Hypothalamus (tissue), 51 donors: ENCODE data around the gene GIPC3.
"Not testable (repeated sequence)": the region's sequence is repeated elsewhere in the genome, so short reads cannot be mapped to it uniquely, and the experiment has no call there.

ENCODE experiments used
- DNase-seq, 51 donors: peaks; one replicate each; lab custom pipeline; 2025; lab: John Stamatoyannopoulos, UW

Gene GIPC3

DNA sequence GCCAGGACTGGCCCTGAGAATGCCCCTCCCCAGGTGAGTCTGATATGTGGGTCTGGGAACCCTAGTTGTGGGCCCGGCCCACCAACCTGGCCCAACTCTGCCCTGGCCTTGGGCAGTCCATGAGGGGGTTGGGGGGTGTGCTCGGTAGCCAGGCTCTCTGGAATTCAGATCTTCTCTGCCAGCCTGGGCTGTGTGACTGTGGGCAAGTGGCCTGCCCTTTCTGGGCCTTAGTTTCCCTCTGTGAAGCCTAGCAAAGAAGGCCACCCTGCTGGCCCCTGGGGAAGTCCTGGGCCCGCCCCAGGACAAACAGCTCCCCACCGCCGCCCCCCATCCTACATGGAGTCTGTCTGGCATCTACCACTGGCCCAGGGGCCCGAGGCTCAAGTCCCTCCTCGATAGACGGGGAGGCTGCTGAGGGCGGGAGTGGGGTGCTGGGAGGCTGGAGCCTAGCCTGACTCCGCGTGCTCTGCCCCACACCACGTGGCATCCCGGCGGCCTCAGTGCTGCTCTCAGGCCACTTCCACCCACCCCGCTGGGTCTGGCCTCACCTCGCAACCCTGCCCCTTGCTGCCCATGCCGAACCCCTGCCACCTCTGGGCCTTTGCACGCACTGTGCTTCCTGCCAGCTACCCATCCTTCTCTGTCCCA lies 29.7 kb downstream of the GIPC3 start:
- no peak for DNase-seq

DNA sequence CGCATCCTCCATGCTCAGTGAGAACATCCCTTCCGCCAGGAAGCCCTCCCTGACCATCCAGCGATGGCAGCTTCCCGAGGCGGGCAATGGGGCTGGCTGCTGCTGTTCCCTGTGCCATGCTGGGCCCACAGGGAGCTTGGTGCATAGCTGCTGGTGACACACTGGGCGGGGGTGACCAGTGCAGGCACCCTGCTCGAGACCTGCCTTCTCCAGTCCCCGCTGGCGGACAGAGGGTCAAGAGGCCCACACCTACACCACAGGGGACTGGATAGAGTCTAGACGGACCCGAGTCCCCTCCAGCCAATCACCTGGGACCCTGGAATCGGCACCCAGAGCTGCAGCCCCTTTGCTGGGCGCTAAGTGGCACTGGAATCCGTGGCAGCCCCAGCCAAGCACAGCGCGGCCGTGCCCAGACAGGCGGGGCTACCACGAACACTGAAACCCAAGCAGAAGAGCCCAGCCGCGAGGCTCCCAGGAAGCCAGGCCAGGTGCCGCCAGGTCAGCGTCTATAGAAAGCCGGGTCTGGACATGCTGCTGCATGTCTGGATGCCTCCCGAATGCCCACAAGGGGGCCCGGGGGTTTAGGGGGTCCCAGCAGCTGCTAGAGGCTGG lies 30.4 kb downstream of the GIPC3 start:
- no peak for DNase-seq

GRCh38 chr19:3617463-3617862 lies 32.2 kb downstream of the GIPC3 start:
- DNase-seq: no peak

DNA sequence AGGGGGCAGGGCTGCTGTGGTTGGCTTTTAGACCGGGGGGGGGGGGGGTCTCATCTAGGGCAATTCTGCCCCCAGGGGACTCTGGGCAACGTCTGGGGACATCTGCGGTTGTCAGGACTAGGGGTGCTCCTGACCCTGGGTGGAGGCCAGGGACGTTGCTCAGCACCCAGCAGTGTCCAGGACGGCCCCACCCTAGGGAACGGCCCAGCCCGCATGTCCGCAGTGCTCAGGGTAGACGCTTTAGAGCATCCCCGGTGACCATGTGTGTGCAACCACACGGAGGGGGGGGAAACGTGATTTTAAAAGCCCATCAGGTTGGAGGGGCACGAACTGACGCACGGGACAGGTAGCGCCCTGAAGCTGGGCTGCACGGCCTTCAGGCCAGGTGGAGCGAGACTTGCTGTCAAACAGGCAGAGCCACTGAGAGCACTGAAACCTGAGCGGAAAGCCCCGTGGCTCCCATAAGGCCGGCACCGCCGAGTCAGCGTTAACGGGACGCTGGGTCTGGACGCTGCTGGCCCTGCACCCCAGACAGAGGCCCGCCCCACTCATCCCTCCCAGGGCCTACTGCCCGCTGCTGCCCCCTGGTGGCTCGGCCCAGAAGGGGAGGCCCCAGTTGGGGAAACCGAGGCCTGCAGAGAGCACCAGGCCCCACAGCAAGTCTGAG lies 33.0 kb downstream of the GIPC3 start:
- peak in 38 of 51 donors; percentile 2 to 71 (median 24) for DNase-seq

- DNase-seq: no peak
These were observed 33.7 kb downstream of the GIPC3 start for GRCh38 chr19:3618811-3619630.

- DNase-seq: no peak
These were observed 34.3 kb downstream of the GIPC3 start for GRCh38 chr19:3619631-3620012.

GRCh38 chr19:3620145-3620816 lies 35.0 kb downstream of the GIPC3 start:
- no peak for DNase-seq

DNA sequence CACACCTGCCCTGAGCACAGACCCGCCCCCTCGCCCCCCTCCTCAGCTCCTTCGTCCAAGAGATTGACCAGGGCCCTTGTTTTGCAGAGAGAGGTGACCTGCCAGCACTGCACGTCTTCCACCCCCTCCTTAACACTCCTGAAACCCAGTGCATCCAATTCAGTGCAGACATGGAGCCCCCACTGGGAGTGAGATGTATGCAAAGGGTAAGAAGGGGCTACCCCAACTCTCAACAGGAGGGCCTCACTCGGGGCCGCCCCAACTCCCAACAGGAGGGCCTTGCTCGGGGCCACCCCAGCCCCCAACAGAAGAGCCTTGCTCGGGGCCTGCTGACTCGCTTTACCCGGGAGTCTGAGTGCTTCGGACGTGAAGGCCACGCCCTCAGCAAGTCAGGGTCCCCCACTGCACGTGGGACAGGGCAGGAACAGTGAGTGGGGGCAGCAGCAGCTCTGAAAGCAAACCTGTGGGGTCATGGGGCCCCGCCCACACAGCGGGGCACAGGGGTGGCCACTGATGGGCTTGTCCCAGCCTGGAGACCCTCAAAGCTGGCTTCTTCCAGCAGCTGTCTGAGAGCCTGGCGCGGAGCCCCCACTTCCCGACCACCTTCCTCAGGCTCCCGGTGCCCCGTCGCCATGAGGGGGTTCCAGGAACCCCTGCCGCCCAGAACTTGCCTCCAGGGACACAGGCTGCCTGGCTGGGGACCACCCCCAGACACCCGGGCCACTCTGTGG lies 35.7 kb downstream of the GIPC3 start:
- no peak for DNase-seq

- no peak for DNase-seq
These were observed 36.4 kb downstream of the GIPC3 start for GRCh38 chr19:3621689-3622088.

GRCh38 chr19:3622224-3622623 lies 36.9 kb downstream of the GIPC3 start:
- no peak for DNase-seq

DNA sequence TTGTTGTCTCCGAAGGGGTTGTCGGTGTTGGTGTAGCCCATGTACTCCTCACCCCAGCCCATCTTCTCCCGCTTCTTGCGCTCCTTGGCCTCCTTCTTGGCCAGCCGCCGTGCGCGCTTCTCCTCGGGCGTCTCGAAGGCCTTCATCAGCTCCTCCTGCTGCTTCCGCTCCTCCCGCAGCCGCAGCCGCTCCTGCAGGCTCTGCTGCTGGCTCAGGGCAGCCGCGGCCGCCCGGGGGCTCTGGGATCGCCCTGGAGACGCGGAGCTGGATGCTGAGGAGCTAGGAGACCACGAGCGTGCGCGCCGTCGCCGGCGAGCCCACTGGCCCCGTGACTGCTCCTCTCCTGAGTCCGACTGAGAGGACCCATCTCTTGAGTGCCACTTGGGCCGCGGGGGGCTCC lies 38.4 kb downstream of the GIPC3 start:
- DNase-seq: no peak

DNA sequence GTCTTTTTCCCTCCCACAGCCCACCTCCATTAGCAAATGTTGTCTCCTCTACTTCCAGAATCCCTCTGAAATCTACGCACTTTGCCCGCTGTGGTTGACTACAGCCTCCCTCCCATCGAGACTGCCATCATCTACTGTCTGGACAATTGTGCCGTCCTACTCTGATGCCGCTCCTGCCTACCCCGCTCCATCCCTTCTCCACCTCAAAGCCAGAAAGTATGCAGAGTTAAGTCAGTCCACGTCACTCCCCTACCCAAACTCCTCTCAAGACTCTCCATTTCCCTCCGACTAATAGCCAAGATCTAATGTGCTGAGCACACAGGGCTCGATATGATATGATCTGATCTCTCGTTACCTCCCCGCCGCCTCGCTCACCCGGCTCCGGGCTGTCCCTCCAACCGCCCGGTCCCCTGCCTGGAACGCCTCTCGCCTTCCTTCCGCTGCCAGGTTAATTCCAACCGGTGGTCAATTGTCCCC lies 40.8 kb downstream of the GIPC3 start:
- no peak for DNase-seq

- peak; percentile 81 to 99 (median 96) for DNase-seq
These were observed 41.4 kb downstream of the GIPC3 start, which contains the start of gene CACTIN for GRCh38 chr19:3626473-3627350. CACTIN (minus strand) TSS chr19:3626790; CDS start chr19:3626762, 28 bp downstream.

- DNase-seq: no peak
These were observed 42.1 kb downstream of the GIPC3 start for GRCh38 chr19:3627351-3627723.

DNA sequence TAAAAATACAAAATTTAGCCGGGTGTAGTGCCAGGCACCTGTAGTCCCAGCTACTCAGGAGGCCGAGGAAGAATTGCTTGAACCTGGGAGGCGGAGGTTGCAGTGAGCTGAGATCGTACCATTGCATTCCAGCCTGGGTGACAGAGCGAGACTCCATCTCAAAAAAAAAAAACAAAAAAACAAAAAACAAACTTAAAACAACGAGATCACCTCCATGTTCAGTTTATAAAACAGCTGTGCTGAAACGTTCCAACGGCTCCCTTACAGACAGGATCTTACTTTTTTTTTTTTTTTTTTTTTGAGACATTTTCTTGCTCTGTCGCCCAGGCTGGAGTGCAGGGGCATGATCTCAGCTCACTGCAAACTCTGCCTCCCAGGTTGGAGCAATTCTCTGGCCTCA lies 43.5 kb downstream of the GIPC3 start:
- not testable (repeated sequence) for DNase-seq

- no peak for DNase-seq
These were observed 46.0 kb downstream of the GIPC3 start for GRCh38 chr19:3631053-3631861.

GRCh38 chr19:3632098-3632497 lies 46.8 kb downstream of the GIPC3 start:
- DNase-seq: no peak
